ENCODE data around the gene ZNF79. TPM values are rescaled to one million over a fixed set of nuclear protein-coding genes. Genes with fewer than 3 reads are reported as not detected.

Gene ZNF79
- total RNA-seq, 2 donors from 2014 or later: 7.4 to 9.1 TPM

DNA sequence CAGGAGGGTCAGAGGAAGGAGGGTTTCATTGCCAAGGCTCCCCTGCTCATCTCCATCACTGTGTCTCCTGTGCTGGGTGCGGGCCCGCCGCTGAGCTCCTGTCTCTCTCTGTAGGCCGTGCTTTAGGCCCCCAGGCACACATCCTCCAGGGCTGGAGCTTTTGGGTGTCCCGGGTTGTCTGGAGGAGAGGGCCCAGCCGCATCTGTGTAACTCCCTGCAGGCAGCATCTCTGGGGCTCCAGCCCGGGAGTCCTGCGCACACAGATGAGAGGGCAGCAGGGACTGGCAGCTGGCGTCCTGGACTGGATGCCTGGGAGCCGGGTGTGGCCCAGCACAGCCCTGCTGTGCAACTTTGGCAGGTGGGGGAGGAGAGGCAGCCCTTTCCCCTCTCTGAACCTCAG, 67.3 kb downstream of the ZNF79 start:
- Histone ChIP-seq H3K4me1 (ENCODE audit: control insufficient read depth, insufficient read depth, low read length) (no peaks in the 10 kb centered on the region), H3K36me3 (ENCODE audit: control insufficient read depth, insufficient read depth, low read length) (peaks cover 40% of the 10 kb centered on the region), H3K27ac (ENCODE audit: low read depth, low read length) (no peak overlapping the region), H3K4me3 (ENCODE audit: low read length) (no peak overlapping the region), H3K27me3 (ENCODE audit: control insufficient read depth, insufficient read depth, low read length, poor library complexity, severe bottlenecking) (no peaks in the 10 kb centered on the region), H3K9ac (ENCODE audit: extremely low read depth, low read length, poor library complexity, severe bottlenecking) (no peak overlapping the region), H3K9me3 (ENCODE audit: control insufficient read depth, low read length) (no peaks in the 10 kb centered on the region)
- TF ChIP-seq, protein P1, sequence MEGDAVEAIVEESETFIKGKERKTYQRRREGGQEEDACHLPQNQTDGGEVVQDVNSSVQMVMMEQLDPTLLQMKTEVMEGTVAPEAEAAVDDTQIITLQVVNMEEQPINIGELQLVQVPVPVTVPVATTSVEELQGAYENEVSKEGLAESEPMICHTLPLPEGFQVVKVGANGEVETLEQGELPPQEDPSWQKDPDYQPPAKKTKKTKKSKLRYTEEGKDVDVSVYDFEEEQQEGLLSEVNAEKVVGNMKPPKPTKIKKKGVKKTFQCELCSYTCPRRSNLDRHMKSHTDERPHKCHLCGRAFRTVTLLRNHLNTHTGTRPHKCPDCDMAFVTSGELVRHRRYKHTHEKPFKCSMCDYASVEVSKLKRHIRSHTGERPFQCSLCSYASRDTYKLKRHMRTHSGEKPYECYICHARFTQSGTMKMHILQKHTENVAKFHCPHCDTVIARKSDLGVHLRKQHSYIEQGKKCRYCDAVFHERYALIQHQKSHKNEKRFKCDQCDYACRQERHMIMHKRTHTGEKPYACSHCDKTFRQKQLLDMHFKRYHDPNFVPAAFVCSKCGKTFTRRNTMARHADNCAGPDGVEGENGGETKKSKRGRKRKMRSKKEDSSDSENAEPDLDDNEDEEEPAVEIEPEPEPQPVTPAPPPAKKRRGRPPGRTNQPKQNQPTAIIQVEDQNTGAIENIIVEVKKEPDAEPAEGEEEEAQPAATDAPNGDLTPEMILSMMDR (conservative IDR thresholded peaks at IDR 0.05): no peak
- Mint-ChIP-seq H3K36me3 (ENCODE audit: low read depth) (peaks cover 31% of the 10 kb centered on the region), H3K27ac (no peak overlapping the region), H3K27me3 (ENCODE audit: insufficient read depth) (no peaks in the 10 kb centered on the region), H3K4me1 (peaks cover 3% of the 10 kb centered on the region), H3K9me3 (no peaks in the 10 kb centered on the region), H3K4me3 (no peak overlapping the region)
- DNase-seq: no peak
- 94 to 96% methylated on average over 3 to 10 of the region's 10 CpGs for WGBS, 2 experiments (ENCODE audit: insufficient coverage in 1 of 2, insufficient read length in 1 of 2)

DNA sequence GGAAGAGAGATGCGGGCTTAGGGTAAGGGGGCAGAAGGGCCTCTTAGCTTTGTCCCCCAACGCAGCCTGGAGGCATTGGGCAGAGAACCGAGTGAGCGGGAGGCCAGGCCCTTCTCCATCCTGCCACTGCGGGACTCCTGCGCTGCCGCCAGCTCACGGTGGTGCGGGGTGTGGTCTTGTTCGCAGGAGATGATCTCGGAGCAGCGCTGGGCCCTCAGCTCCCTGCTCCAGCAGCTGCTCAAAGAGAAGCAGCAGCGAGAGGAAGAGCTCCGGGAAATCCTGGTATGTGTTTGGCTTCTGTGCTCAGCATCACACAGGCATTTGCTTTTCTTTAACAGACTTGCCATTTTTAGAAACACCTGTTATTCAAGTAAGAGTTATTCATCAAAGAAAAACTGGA, 68.4 kb downstream of the ZNF79 start:
- Mint-ChIP-seq H3K4me1 (peaks cover 3% of the 10 kb centered on the region), H3K27ac (no peak overlapping the region), H3K9me3 (no peaks in the 10 kb centered on the region), H3K36me3 (ENCODE audit: low read depth) (peaks cover 28% of the 10 kb centered on the region), H3K4me3 (no peak overlapping the region), H3K27me3 (ENCODE audit: insufficient read depth) (no peaks in the 10 kb centered on the region)
- peaks cover 48% of the 10 kb centered on the region for H3K36me3 ChIP-seq (ENCODE audit: control insufficient read depth, insufficient read depth, low read length)
- no peak overlapping the region for H3K9ac ChIP-seq (ENCODE audit: extremely low read depth, low read length, poor library complexity, severe bottlenecking)
- peak overlapping the region; percentile 70 for H3K27ac ChIP-seq (ENCODE audit: low read depth, low read length)
- no peaks in the 10 kb centered on the region for H3K9me3 ChIP-seq (ENCODE audit: control insufficient read depth, low read length)
- TF ChIP-seq, protein P1 (conservative IDR thresholded peaks at IDR 0.05): no peak
- DNase-seq: no peak
- WGBS, 2 experiments (ENCODE audit: insufficient coverage in 1 of 2, insufficient read length in 1 of 2): 88 to 96% methylated on average over 12 to 14 of the region's 14 CpGs
- no peaks in the 10 kb centered on the region for H3K4me1 ChIP-seq (ENCODE audit: control insufficient read depth, insufficient read depth, low read length)
- no peak overlapping the region for H3K4me3 ChIP-seq (ENCODE audit: low read length)
- no peaks in the 10 kb centered on the region for H3K27me3 ChIP-seq (ENCODE audit: control insufficient read depth, insufficient read depth, low read length, poor library complexity, severe bottlenecking)

DNA sequence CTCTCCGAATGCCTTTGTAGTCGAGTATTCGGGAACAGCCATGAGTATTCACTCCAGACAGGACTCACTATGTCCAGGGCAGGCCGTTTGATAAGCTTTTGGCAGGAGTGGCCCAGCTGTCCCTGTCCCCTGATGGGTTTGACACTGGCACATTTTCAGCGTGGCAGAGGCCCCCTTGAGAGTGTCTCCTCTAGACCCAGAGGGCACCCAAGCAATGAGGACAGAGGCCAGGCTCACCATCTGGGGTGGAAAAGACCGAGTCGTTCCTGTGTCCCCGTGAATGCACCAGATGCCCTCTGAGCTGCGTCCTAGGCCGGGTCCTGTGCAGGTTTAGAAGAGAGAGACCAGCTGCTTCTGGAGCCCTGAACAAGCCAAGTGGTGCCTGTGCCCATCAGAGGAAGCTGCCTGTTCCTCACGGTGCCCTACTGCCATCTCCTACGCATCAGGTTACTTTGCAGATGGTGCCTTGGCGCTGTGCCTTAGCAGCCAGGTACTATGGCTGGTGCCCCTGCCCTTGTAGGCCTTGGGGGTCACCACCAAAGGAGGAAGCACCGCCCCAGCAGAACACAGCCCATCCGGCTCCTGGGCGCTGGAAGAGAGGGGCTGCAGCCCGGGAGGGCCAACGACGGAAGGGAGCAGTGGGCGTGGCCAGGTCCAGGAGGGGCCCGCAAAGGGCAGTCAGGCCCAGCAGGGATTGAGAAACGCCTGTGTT, 69.6 kb downstream of the ZNF79 start:
- no peak overlapping the region for H3K27ac Mint-ChIP-seq
- Histone ChIP-seq H3K4me1 (ENCODE audit: control insufficient read depth, insufficient read depth, low read length) (no peaks in the 10 kb centered on the region), H3K27me3 (ENCODE audit: control insufficient read depth, insufficient read depth, low read length, poor library complexity, severe bottlenecking) (no peaks in the 10 kb centered on the region)

More for the DNA sequence above, 69.6 kb downstream of the ZNF79 start:
- DNase-seq: no peak
- Histone ChIP-seq H3K4me3 (ENCODE audit: low read length) (no peak overlapping the region), H3K9me3 (ENCODE audit: control insufficient read depth, low read length) (no peaks in the 10 kb centered on the region), H3K36me3 (ENCODE audit: control insufficient read depth, insufficient read depth, low read length) (peaks cover 50% of the 10 kb centered on the region), H3K9ac (ENCODE audit: extremely low read depth, low read length, poor library complexity, severe bottlenecking) (no peak overlapping the region), H3K27ac (ENCODE audit: low read depth, low read length) (no peak overlapping the region)
- Mint-ChIP-seq H3K36me3 (ENCODE audit: low read depth) (peaks cover 35% of the 10 kb centered on the region), H3K9me3 (no peaks in the 10 kb centered on the region), H3K27me3 (ENCODE audit: insufficient read depth) (no peaks in the 10 kb centered on the region), H3K4me1 (peaks cover 3% of the 10 kb centered on the region), H3K4me3 (no peak overlapping the region)
- 86 to 93% methylated on average over 16 to 22 of the region's 22 CpGs for WGBS, 2 experiments (ENCODE audit: insufficient coverage in 1 of 2, insufficient read length in 1 of 2)
- TF ChIP-seq, protein P1 (conservative IDR thresholded peaks at IDR 0.05): no peak

All from endodermal cell (in vitro differentiated cells).